GM23248 (cell line): Measurements from ENCODE around the gene B4GALT5. TPM values are rescaled to one million over a fixed set of nuclear protein-coding genes. Genes with fewer than 3 reads are reported as not detected.
A peak's percentile ranks its signal among the peaks of the same experiment; 100 is the strongest.

Source experiments
- DNase-seq: peaks from one replicate; pipeline ENCODE4 v3.0.0-alpha.2; 2015
- H2AFZ ChIP-seq: fragments of 200-600 bp; sonication (generic); 2 replicates; pipeline ENCODE4 v1.6.1; 2016; ENCODE audit warnings: antibody characterized with exemption
- H3F3A ChIP-seq: fragments of 200-600 bp; sonication (generic); 2 replicates; pipeline ENCODE4 v1.6.1; 2016; ENCODE audit warnings: mild to moderate bottlenecking, antibody characterized with exemption, mixed run types; ENCODE audit not compliant: insufficient read depth
- H3K27ac ChIP-seq: fragments of 200-600 bp; sonication (generic); 2 replicates; pipeline ENCODE4 v1.5.1; 2016; ENCODE audit warnings: mild to moderate bottlenecking
- H3K27me3 ChIP-seq: fragments of 200-600 bp; sonication (generic); replicated peaks from 2 replicates; pipeline ENCODE4 v1.6.1; 2016; ENCODE audit warnings: mild to moderate bottlenecking; ENCODE audit not compliant: insufficient read depth
- H3K36me3 ChIP-seq: fragments of 200-600 bp; sonication (generic); 2 replicates; pipeline ENCODE4 v1.6.1; 2016; ENCODE audit warnings: low read depth, mild to moderate bottlenecking
- H3K4me1 ChIP-seq: fragments of 200-600 bp; sonication (generic); 2 replicates; pipeline ENCODE4 v1.6.1; 2016; ENCODE audit warnings: mild to moderate bottlenecking; ENCODE audit not compliant: insufficient read depth
- H3K4me2 ChIP-seq: fragments of 200-600 bp; sonication (generic); one replicate; pipeline ENCODE4 v1.6.1; 2016; ENCODE audit warnings: mild to moderate bottlenecking; ENCODE audit not compliant: unreplicated experiment
- H3K4me3 ChIP-seq: fragments of 200-600 bp; sonication (generic); 2 replicates; pipeline ENCODE4 v1.5.1; 2016; ENCODE audit warnings: mild to moderate bottlenecking
- H3K79me2 ChIP-seq: fragments of 200-600 bp; sonication (generic); 2 replicates; pipeline ENCODE4 v1.6.1; 2016; ENCODE audit warnings: mild to moderate bottlenecking; ENCODE audit not compliant: insufficient read depth
- H3K9ac ChIP-seq: fragments of 200-600 bp; sonication (generic); 2 replicates; pipeline ENCODE4 v1.6.1; 2016; ENCODE audit warnings: mild to moderate bottlenecking
- H3K9me2 ChIP-seq: fragments of 200-600 bp; sonication (generic); 2 replicates; pipeline ENCODE4 v1.6.1; 2016; ENCODE audit warnings: mixed run types, mild to moderate bottlenecking, moderate library complexity; ENCODE audit not compliant: insufficient read depth
- H3K9me3 ChIP-seq: fragments of 200-600 bp; sonication (generic); one replicate; pipeline ENCODE4 v1.6.1; 2017; ENCODE audit warnings: low read depth
- H4K20me1 ChIP-seq: fragments of 200-600 bp; sonication (generic); 2 replicates; pipeline ENCODE4 v1.6.0; 2016; ENCODE audit not compliant: insufficient read depth
- EZH2 ChIP-seq: fragments of 200-600 bp; sonication (generic); IDR thresholded peaks from 2 replicates; pipeline ENCODE4 v1.6.1; 2018; ENCODE audit warnings: antibody characterized with exemption, mild to moderate bottlenecking; ENCODE audit not compliant: insufficient read depth, poor library complexity, severe bottlenecking
- EZH2phosphoT487 ChIP-seq: fragments of 200-600 bp; sonication (generic); IDR thresholded peaks from 2 replicates; pipeline ENCODE4 v1.6.1; 2018; ENCODE audit warnings: antibody characterized with exemption, moderate library complexity, mild to moderate bottlenecking, low read depth; ENCODE audit not compliant: insufficient read depth
- WGBS, 2 experiments: methylation state at CpG; one replicate each; pipeline ENCODE4 v1.1.6; 2015 to 2017; ENCODE audit warnings: low lambda C conversion rate in 2 of 2, low coverage in 1 of 2; ENCODE audit errors: missing lambda C conversion rate in 2 of 2; 5-methylcytosine and 5-hydroxymethylcytosine counted together
- in situ Hi-C: fragments of 300-500 bp; cut with MboI; formaldehyde crosslinking; loops from 2 replicates; pipeline ENCODE4 v1.15.0; 2020
- polyA plus RNA-seq: library from polyadenylated mRNA; unstranded; fragments of >200 nt; fragmentation: Nextera tagmentation; extraction: Ambion mirVana; gene quantifications from 2 replicates; pipeline ENCODE4 v1.2.1, GENCODE V29; 2016
- total RNA-seq: library from RNA; depleted of rRNA; stranded (reverse); fragments of >200 nt; shearing (Covaris generic); gene quantifications from 2 replicates; pipeline ENCODE4 v1.2.3, GENCODE V29; 2014

Gene B4GALT5
- total and polyA plus RNA-seq, 2 experiments from 2014 or later = 4.2 to 16.9 TPM

GRCh38 chr20:49587111-49587570, 126.5 kb downstream of the B4GALT5 start:
- H3F3A ChIP-seq = peaks cover 63% of the 10 kb centered on the region
- no peaks in the 10 kb centered on the region for H3K36me3 ChIP-seq
- in situ Hi-C loops = no loop called here
- no peak overlapping the region for H3K4me3 ChIP-seq
- TF ChIP-seq EZH2phosphoT487 (no peak), EZH2 (no peak)
- no peaks in the 10 kb centered on the region for H3K9me3 ChIP-seq
- no peaks in the 10 kb centered on the region for H4K20me1 ChIP-seq
- WGBS, 2 experiments = 5 to 10% methylated on average over 10 of the region's 10 CpGs
- H3K9ac ChIP-seq = peak overlapping the region; percentile 78
- peak overlapping the region; percentile 92 for H3K27ac ChIP-seq
- no peaks in the 10 kb centered on the region for H3K79me2 ChIP-seq
- peaks cover 68% of the 10 kb centered on the region for H3K4me1 ChIP-seq
- no peak overlapping the region for H2AFZ ChIP-seq
- no peaks in the 10 kb centered on the region for H3K9me2 ChIP-seq
- H3K4me2 ChIP-seq = peak overlapping the region; percentile 13
- no peaks in the 10 kb centered on the region for H3K27me3 ChIP-seq
- peak; percentile 81 for DNase-seq

- Histone ChIP-seq H4K20me1 (no peaks in the 10 kb centered on the region), H3K27me3 (no peaks in the 10 kb centered on the region), H3K4me3 (no peak overlapping the region), H3K9me2 (no peaks in the 10 kb centered on the region), H3K4me1 (peaks cover 62% of the 10 kb centered on the region), H3F3A (peaks cover 64% of the 10 kb centered on the region), H3K36me3 (no peaks in the 10 kb centered on the region), H2AFZ (no peak overlapping the region), H3K9me3 (no peaks in the 10 kb centered on the region), H3K27ac (peak overlapping the region; percentile 92), H3K4me2 (no peak overlapping the region), H3K9ac (no peak overlapping the region), H3K79me2 (no peaks in the 10 kb centered on the region)
- DNase-seq = peak; percentile 35
- in situ Hi-C loops = no loop called here
- TF ChIP-seq EZH2 = no peak
- TF ChIP-seq EZH2phosphoT487 = no peak
- 75 to 82% methylated on average over 9 of the region's 9 CpGs for WGBS, 2 experiments
Observed at GRCh38 chr20:49585585-49586245, 128.0 kb downstream of the B4GALT5 start.

- Histone ChIP-seq H3K79me2 (no peaks in the 10 kb centered on the region), H3K27me3 (no peaks in the 10 kb centered on the region), H3K36me3 (no peaks in the 10 kb centered on the region), H3K4me2 (no peak overlapping the region), H4K20me1 (no peaks in the 10 kb centered on the region), H3K27ac (peak overlapping the region; percentile 76), H3K9ac (peak overlapping the region; percentile 55), H3K4me3 (no peak overlapping the region), H3K9me3 (no peaks in the 10 kb centered on the region), H3K9me2 (no peaks in the 10 kb centered on the region), H3K4me1 (peaks cover 67% of the 10 kb centered on the region), H2AFZ (no peak overlapping the region), H3F3A (peaks cover 65% of the 10 kb centered on the region)
- WGBS, 2 experiments = 52 to 58% methylated on average over 14 of the region's 14 CpGs
- in situ Hi-C loops = no loop called here
- TF ChIP-seq EZH2 = no peak
- TF ChIP-seq EZH2phosphoT487 = no peak
- peak; percentile 44 for DNase-seq
Observed at GRCh38 chr20:49584418-49585382, 129.0 kb downstream of the B4GALT5 start.

- Histone ChIP-seq H3K27ac (peak overlapping the region; percentile 76), H2AFZ (no peak overlapping the region), H3K9ac (peak overlapping the region; percentile 55), H3K36me3 (no peaks in the 10 kb centered on the region), H3K79me2 (no peaks in the 10 kb centered on the region), H3K4me1 (peaks cover 67% of the 10 kb centered on the region), H3K4me2 (no peak overlapping the region), H3K27me3 (no peaks in the 10 kb centered on the region), H4K20me1 (no peaks in the 10 kb centered on the region), H3K9me2 (no peaks in the 10 kb centered on the region), H3F3A (peaks cover 62% of the 10 kb centered on the region), H3K9me3 (no peaks in the 10 kb centered on the region), H3K4me3 (no peak overlapping the region)
- TF ChIP-seq EZH2phosphoT487 (no peak), EZH2 (no peak)
- 43 to 45% methylated on average over 12 of the region's 12 CpGs for WGBS, 2 experiments
- in situ Hi-C loops = no loop called here
- DNase-seq = peak; percentile 86
Observed at GRCh38 chr20:49583669-49584417, 129.8 kb downstream of the B4GALT5 start.
